Measurements from ENCODE around the gene PCLO. TPM values are rescaled to one million over a fixed set of nuclear protein-coding genes. Genes with fewer than 3 reads are reported as not detected.
A peak's percentile ranks its signal among the peaks of the same experiment; 100 is the strongest.
"Not testable (repeated sequence)": the region's sequence is repeated elsewhere in the genome, so short reads cannot be mapped to it uniquely, and the experiment has no call there.

Gene PCLO
- total and polyA plus RNA-seq, 2 experiments from 2014 or later, result 0.77 to 1.1 TPM

- DNase-seq (ENCODE audit: low read depth in 1 of 2, low spot score in 1 of 2), result peak in 1 of 2 donors; percentile 6
- no peak overlapping the region for H3K4me3 ChIP-seq
- no peaks in the 10 kb centered on the region for H3K27me3 ChIP-seq
- H3K9me3 ChIP-seq (ENCODE audit: low read depth), result no peaks in the 10 kb centered on the region
- TF ChIP-seq CTCF (IDR thresholded peaks at IDR 0.05; ENCODE audit: low read depth, low read length), result no peak
- no peaks in the 10 kb centered on the region for H3K4me1 ChIP-seq (ENCODE audit: low read depth)
- no peak overlapping the region for H3K27ac ChIP-seq
- no peaks in the 10 kb centered on the region for H3K36me3 ChIP-seq
These were observed 66.6 kb downstream of the PCLO start for GRCh38 chr7:83096065-83096580.

GRCh38 chr7:83085299-83085698 lies 77.4 kb downstream of the PCLO start:
- DNase-seq (ENCODE audit: low read depth in 1 of 2, low spot score in 1 of 2), result no peak
- no peaks in the 10 kb centered on the region for H3K4me1 ChIP-seq (ENCODE audit: low read depth)
- H3K4me3 ChIP-seq, result no peak overlapping the region
- H3K27me3 ChIP-seq, result no peaks in the 10 kb centered on the region
- H3K27ac ChIP-seq, result no peak overlapping the region
- no peak for TF ChIP-seq CTCF (IDR thresholded peaks at IDR 0.05; ENCODE audit: low read depth, low read length)
- H3K9me3 ChIP-seq (ENCODE audit: low read depth), result no peaks in the 10 kb centered on the region
- H3K36me3 ChIP-seq, result no peaks in the 10 kb centered on the region

- H3K4me3 ChIP-seq; DNase-seq (ENCODE audit: low read depth in 1 of 2, low spot score in 1 of 2); H3K36me3 ChIP-seq; H3K9me3 ChIP-seq (ENCODE audit: low read depth); H3K4me1 ChIP-seq (ENCODE audit: low read depth); H3K27ac ChIP-seq; H3K27me3 ChIP-seq: not testable (repeated sequence)
These were observed 82.8 kb downstream of the PCLO start for GRCh38 chr7:83079879-83080278.

- H3K27me3 ChIP-seq, result no peaks in the 10 kb centered on the region
- H3K36me3 ChIP-seq, result no peaks in the 10 kb centered on the region
- no peaks in the 10 kb centered on the region for H3K4me1 ChIP-seq (ENCODE audit: low read depth)
- peak in 1 of 2 donors; percentile 2 for DNase-seq (ENCODE audit: low read depth in 1 of 2, low spot score in 1 of 2)
- H3K27ac ChIP-seq, result no peak overlapping the region
- no peak for TF ChIP-seq CTCF (IDR thresholded peaks at IDR 0.05; ENCODE audit: low read depth, low read length)
- H3K9me3 ChIP-seq (ENCODE audit: low read depth), result no peaks in the 10 kb centered on the region
- no peak overlapping the region for H3K4me3 ChIP-seq
These were observed 85.4 kb downstream of the PCLO start for GRCh38 chr7:83077328-83077727.

GRCh38 chr7:83072576-83073517 lies 89.8 kb downstream of the PCLO start:
- TF ChIP-seq CTCF (IDR thresholded peaks at IDR 0.05; ENCODE audit: low read depth, low read length), result no peak
- no peaks in the 10 kb centered on the region for H3K36me3 ChIP-seq
- H3K4me1 ChIP-seq (ENCODE audit: low read depth), result no peaks in the 10 kb centered on the region
- no peaks in the 10 kb centered on the region for H3K27me3 ChIP-seq
- DNase-seq (ENCODE audit: low read depth in 1 of 2, low spot score in 1 of 2), result peak in 1 of 2 donors; percentile 12
- H3K27ac ChIP-seq, result no peak overlapping the region
- no peaks in the 10 kb centered on the region for H3K9me3 ChIP-seq (ENCODE audit: low read depth)
- H3K4me3 ChIP-seq, result no peak overlapping the region

- DNase-seq (ENCODE audit: low read depth in 1 of 2, low spot score in 1 of 2), result peak in 1 of 2 donors; percentile 19
- no peak overlapping the region for H3K4me3 ChIP-seq
- no peaks in the 10 kb centered on the region for H3K4me1 ChIP-seq (ENCODE audit: low read depth)
- no peaks in the 10 kb centered on the region for H3K9me3 ChIP-seq (ENCODE audit: low read depth)
- no peaks in the 10 kb centered on the region for H3K27me3 ChIP-seq
- TF ChIP-seq CTCF (IDR thresholded peaks at IDR 0.05; ENCODE audit: low read depth, low read length), result no peak
- H3K27ac ChIP-seq, result no peak overlapping the region
- H3K36me3 ChIP-seq, result no peaks in the 10 kb centered on the region
These were observed 97.0 kb downstream of the PCLO start for GRCh38 chr7:83065714-83066113.
